Skeletal muscle satellite cell (primary cell): Measurements from ENCODE around the gene MAPK14.
"Not testable (repeated sequence)": the region's sequence is repeated elsewhere in the genome, so short reads cannot be mapped to it uniquely, and the experiment has no call there.

Experiments used
- H3K27me3 ChIP-seq: 2 replicates; pipeline ENCODE4 v1.7.0; 2013; ENCODE audit warnings: low read length; ENCODE audit not compliant: control insufficient read depth, insufficient read depth
- H3K36me3 ChIP-seq: 2 replicates; pipeline ENCODE4 v1.7.0; 2013; ENCODE audit warnings: mild to moderate bottlenecking, control low read depth, low read length; ENCODE audit not compliant: insufficient read depth
- H3K4me1 ChIP-seq: 2 replicates; pipeline ENCODE4 v1.7.0; 2013; ENCODE audit warnings: low read length; ENCODE audit not compliant: control insufficient read depth, insufficient read depth
- H3K4me2 ChIP-seq: 2 replicates; pipeline ENCODE4 v1.7.0; 2013; ENCODE audit warnings: mild to moderate bottlenecking, low read length
- H3K4me3 ChIP-seq: 2 replicates; pipeline ENCODE4 v1.7.0; 2013; ENCODE audit warnings: low read length
- H3K9ac ChIP-seq: 2 replicates; pipeline ENCODE4 v1.7.0; 2013; ENCODE audit warnings: mild to moderate bottlenecking, low read depth, low read length, moderate library complexity
- H3K9me3 ChIP-seq: replicated peaks from 2 replicates; pipeline ENCODE4 v1.7.0; 2013; ENCODE audit warnings: mild to moderate bottlenecking, control low read depth, low read length

MAPK14 gene

GRCh38 chr6:36071281-36071680, 43.7 kb downstream of the MAPK14 start:
- Histone ChIP-seq H3K4me2 (no peak overlapping the region), H3K9ac (no peak overlapping the region), H3K36me3 (peaks cover 4% of the 10 kb centered on the region), H3K4me3 (no peak overlapping the region), H3K4me1 (no peaks in the 10 kb centered on the region), H3K27me3 (no peaks in the 10 kb centered on the region), H3K9me3 (no peaks in the 10 kb centered on the region)

DNA sequence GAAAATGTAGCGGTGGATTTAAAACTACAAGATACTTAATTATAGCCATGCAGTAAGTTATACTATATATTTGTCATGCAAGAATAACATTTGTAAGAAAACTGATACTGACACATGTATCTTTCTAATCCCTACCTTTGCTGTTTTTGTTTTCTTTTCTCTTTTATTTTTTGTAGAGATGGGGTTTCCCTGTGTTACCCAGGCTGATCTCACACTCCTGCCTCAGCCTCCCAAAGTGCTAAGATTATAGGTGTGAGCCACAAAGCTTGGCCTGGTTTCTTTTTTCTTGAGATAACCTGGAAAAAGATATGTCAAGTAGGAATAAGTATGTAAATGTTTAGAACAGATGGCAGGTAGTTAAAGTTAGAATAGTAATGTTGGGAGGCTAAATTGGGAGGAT, 44.1 kb downstream of the MAPK14 start:
- H3K4me1 ChIP-seq: no peaks in the 10 kb centered on the region
- no peak overlapping the region for H3K4me2 ChIP-seq
- H3K27me3 ChIP-seq: no peaks in the 10 kb centered on the region
- no peak overlapping the region for H3K4me3 ChIP-seq
- H3K9me3 ChIP-seq: no peaks in the 10 kb centered on the region
- peaks cover 6% of the 10 kb centered on the region for H3K36me3 ChIP-seq
- H3K9ac ChIP-seq: no peak overlapping the region

DNA sequence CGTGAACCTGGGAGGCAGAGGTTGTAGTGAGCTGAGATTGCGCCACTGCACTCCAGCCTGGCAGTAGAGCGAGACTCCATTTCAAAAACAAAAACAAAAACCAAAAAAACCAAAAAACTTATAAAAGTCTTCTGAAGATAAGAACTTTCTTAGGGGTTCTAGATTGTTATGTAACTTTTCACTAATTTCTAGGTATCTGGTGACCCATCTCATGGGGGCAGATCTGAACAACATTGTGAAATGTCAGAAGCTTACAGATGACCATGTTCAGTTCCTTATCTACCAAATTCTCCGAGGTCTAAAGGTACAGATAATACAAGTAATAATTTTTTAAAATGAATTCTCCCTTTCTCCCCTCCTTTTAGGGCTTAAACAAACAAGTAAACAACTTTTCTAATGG, 45.1 kb downstream of the MAPK14 start:
- Histone ChIP-seq H3K36me3 (peaks cover 16% of the 10 kb centered on the region), H3K4me1 (no peaks in the 10 kb centered on the region), H3K9ac (no peak overlapping the region), H3K27me3 (no peaks in the 10 kb centered on the region), H3K9me3 (no peaks in the 10 kb centered on the region), H3K4me3 (no peak overlapping the region), H3K4me2 (no peak overlapping the region)

GRCh38 chr6:36073587-36073986, 46.0 kb downstream of the MAPK14 start:
- Histone ChIP-seq H3K4me1 (no peaks in the 10 kb centered on the region), H3K36me3 (peaks cover 21% of the 10 kb centered on the region), H3K27me3 (no peaks in the 10 kb centered on the region), H3K9me3 (no peaks in the 10 kb centered on the region), H3K9ac (no peak overlapping the region), H3K4me3 (no peak overlapping the region), H3K4me2 (no peak overlapping the region)

- Histone ChIP-seq H3K4me3 (no peak overlapping the region), H3K27me3 (no peaks in the 10 kb centered on the region), H3K9ac (no peak overlapping the region), H3K4me1 (no peaks in the 10 kb centered on the region), H3K4me2 (no peak overlapping the region), H3K36me3 (peaks cover 39% of the 10 kb centered on the region), H3K9me3 (no peaks in the 10 kb centered on the region)
Measured at GRCh38 chr6:36075656-36076055, 48.0 kb downstream of the MAPK14 start.

- Histone ChIP-seq H3K9ac (no peak overlapping the region), H3K4me1 (no peaks in the 10 kb centered on the region), H3K4me2 (no peak overlapping the region), H3K36me3 (peaks cover 47% of the 10 kb centered on the region), H3K9me3 (no peaks in the 10 kb centered on the region), H3K4me3 (no peak overlapping the region), H3K27me3 (no peaks in the 10 kb centered on the region)
Measured at GRCh38 chr6:36076178-36077063, 48.8 kb downstream of the MAPK14 start.

GRCh38 chr6:36078159-36078558, 50.6 kb downstream of the MAPK14 start:
- Histone ChIP-seq H3K4me2 (no peak overlapping the region), H3K4me3 (no peak overlapping the region), H3K4me1 (no peaks in the 10 kb centered on the region), H3K9me3 (no peaks in the 10 kb centered on the region), H3K36me3 (peaks cover 63% of the 10 kb centered on the region), H3K9ac (no peak overlapping the region), H3K27me3 (no peaks in the 10 kb centered on the region)

- no peaks in the 10 kb centered on the region for H3K27me3 ChIP-seq
- no peak overlapping the region for H3K4me3 ChIP-seq
- H3K9me3 ChIP-seq: no peaks in the 10 kb centered on the region
- no peaks in the 10 kb centered on the region for H3K4me1 ChIP-seq
- H3K9ac ChIP-seq: no peak overlapping the region
- peaks cover 77% of the 10 kb centered on the region for H3K36me3 ChIP-seq
- H3K4me2 ChIP-seq: no peak overlapping the region
Measured at GRCh38 chr6:36079601-36080000, 52.0 kb downstream of the MAPK14 start.

- no peak overlapping the region for H3K4me3 ChIP-seq
- no peaks in the 10 kb centered on the region for H3K9me3 ChIP-seq
- peaks cover 73% of the 10 kb centered on the region for H3K36me3 ChIP-seq
- no peak overlapping the region for H3K9ac ChIP-seq
- H3K4me2 ChIP-seq: no peak overlapping the region
- no peaks in the 10 kb centered on the region for H3K27me3 ChIP-seq
- H3K4me1 ChIP-seq: no peaks in the 10 kb centered on the region
Measured at GRCh38 chr6:36082318-36082717, 54.7 kb downstream of the MAPK14 start.

- no peak overlapping the region for H3K9ac ChIP-seq
- H3K27me3 ChIP-seq: no peaks in the 10 kb centered on the region
- no peaks in the 10 kb centered on the region for H3K9me3 ChIP-seq
- no peak overlapping the region for H3K4me3 ChIP-seq
- H3K36me3 ChIP-seq: peaks cover 64% of the 10 kb centered on the region
- no peak overlapping the region for H3K4me2 ChIP-seq
- H3K4me1 ChIP-seq: no peaks in the 10 kb centered on the region
Measured at GRCh38 chr6:36083446-36083845, 55.8 kb downstream of the MAPK14 start.

GRCh38 chr6:36088204-36088603, 60.6 kb downstream of the MAPK14 start:
- not testable (repeated sequence) for H3K4me1 ChIP-seq, H3K9me3 ChIP-seq, H3K9ac ChIP-seq, H3K4me3 ChIP-seq, H3K27me3 ChIP-seq, H3K4me2 ChIP-seq
- H3K36me3 ChIP-seq: peaks cover 29% of the 10 kb centered on the region

DNA sequence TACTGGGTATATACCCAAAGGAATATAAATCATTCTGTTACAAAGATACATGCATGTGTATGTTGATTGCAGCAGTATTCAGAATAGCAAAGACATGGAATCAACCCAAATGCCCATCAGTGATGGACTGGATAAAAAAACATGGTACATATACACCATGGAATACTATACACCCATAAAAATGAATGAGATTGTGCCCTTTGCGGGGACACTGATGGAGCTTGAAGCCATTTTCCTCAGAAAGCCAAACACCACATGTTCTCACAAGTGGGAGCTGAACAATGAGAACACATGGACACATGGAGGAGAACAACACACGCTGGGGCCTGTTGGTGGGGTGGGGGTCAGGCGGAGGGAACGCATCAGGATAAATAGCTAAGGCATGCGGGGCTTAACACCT, 61.4 kb downstream of the MAPK14 start:
- Histone ChIP-seq H3K4me3 (no peak overlapping the region), H3K4me1 (no peaks in the 10 kb centered on the region), H3K36me3 (peaks cover 22% of the 10 kb centered on the region), H3K9ac (no peak overlapping the region), H3K4me2 (no peak overlapping the region), H3K9me3 (no peaks in the 10 kb centered on the region), H3K27me3 (no peaks in the 10 kb centered on the region)
